GM19099 (cell line): ENCODE results near the gene PAPSS2.

Source experiments
- POLR2A ChIP-seq: IDR thresholded peaks from 3 replicates; pipeline ENCODE4 v1.6.1; 2011; ENCODE audit warnings: low read depth; ENCODE audit not compliant: insufficient read length; ENCODE audit errors: extremely low read depth

Gene PAPSS2

GRCh38 chr10:87744606-87745005 is 84.9 kb downstream of the PAPSS2 start:
- TF ChIP-seq POLR2A: no peak

GRCh38 chr10:87746911-87747310 is 87.2 kb downstream of the PAPSS2 start:
- no peak for TF ChIP-seq POLR2A

- no peak for TF ChIP-seq POLR2A
Observed at GRCh38 chr10:87750001-87750671, 90.5 kb downstream of the PAPSS2 start.

GRCh38 chr10:87750817-87751216 is 91.1 kb downstream of the PAPSS2 start:
- TF ChIP-seq POLR2A: no peak

GRCh38 chr10:87751274-87751673 is 91.6 kb downstream of the PAPSS2 start:
- no peak for TF ChIP-seq POLR2A

- no peak for TF ChIP-seq POLR2A
Observed at GRCh38 chr10:87752566-87752965, 92.9 kb downstream of the PAPSS2 start.

- no peak for TF ChIP-seq POLR2A
Observed at GRCh38 chr10:87753995-87754866, 94.6 kb downstream of the PAPSS2 start.

GRCh38 chr10:87757685-87758084 is 98.0 kb downstream of the PAPSS2 start:
- TF ChIP-seq POLR2A: no peak

GRCh38 chr10:87759551-87759950 is 99.9 kb downstream of the PAPSS2 start:
- no peak for TF ChIP-seq POLR2A

GRCh38 chr10:87760195-87760905 is 100.7 kb downstream of the PAPSS2 start:
- no peak for TF ChIP-seq POLR2A

- TF ChIP-seq POLR2A: no peak
Observed at GRCh38 chr10:87761153-87761552, 101.5 kb downstream of the PAPSS2 start.

- TF ChIP-seq POLR2A: no peak
Observed at GRCh38 chr10:87761892-87762291, 102.2 kb downstream of the PAPSS2 start.

GRCh38 chr10:87763086-87763861 is 103.6 kb downstream of the PAPSS2 start:
- no peak for TF ChIP-seq POLR2A

GRCh38 chr10:87764072-87764934 is 104.6 kb downstream of the PAPSS2 start:
- no peak for TF ChIP-seq POLR2A
